Liver (tissue), 9 donors: ENCODE results near the gene NOTCH1. TPM values are rescaled to one million over a fixed set of nuclear protein-coding genes. Genes with fewer than 3 reads are reported as not detected.

Experiments used
- DNase-seq: peaks from one replicate; pipeline ENCODE4 v3.0.0-alpha.2; 2017; ENCODE audit warnings: low spot score
- H3K27ac ChIP-seq, 2 donors: one replicate each; pipeline ENCODE4 v1.7.0; 2013; ENCODE audit warnings: inconsistent platforms in 2 of 2, low read length in 2 of 2, control low read depth in 1 of 2, low read depth in 1 of 2, mild to moderate bottlenecking in 1 of 2
- H3K27me3 ChIP-seq, 4 donors: one replicate each; pipeline versions ENCODE4 v1.6.1 to v1.7.0; 2013; ENCODE audit warnings: low read length in 3 of 4, inconsistent platforms in 1 of 4, mild to moderate bottlenecking in 1 of 4, moderate library complexity in 1 of 4; ENCODE audit not compliant: control insufficient read depth in 4 of 4, insufficient read depth in 4 of 4
- H3K36me3 ChIP-seq, 4 donors: one replicate each; pipeline versions ENCODE4 v1.6.1 to v1.7.0; 2013; ENCODE audit warnings: low read length in 3 of 4, mild to moderate bottlenecking in 3 of 4, low read depth in 1 of 4, moderate library complexity in 1 of 4; ENCODE audit not compliant: control insufficient read depth in 4 of 4, insufficient read depth in 3 of 4
- H3K4me1 ChIP-seq, 4 donors: one replicate each; pipeline versions ENCODE4 v1.6.1 to v1.7.0; 2013; ENCODE audit warnings: low read length in 3 of 4, mild to moderate bottlenecking in 3 of 4, moderate library complexity in 1 of 4; ENCODE audit not compliant: control insufficient read depth in 4 of 4, insufficient read depth in 4 of 4
- H3K4me3 ChIP-seq, 3 donors: one replicate each; pipeline versions ENCODE4 v1.6.1 to v1.7.0; 2013; ENCODE audit warnings: low read length in 3 of 3, control low read depth in 1 of 3, low read depth in 1 of 3, mild to moderate bottlenecking in 1 of 3
- H3K9ac ChIP-seq, 2 donors: one replicate each; pipeline ENCODE4 v1.7.0; 2013; ENCODE audit warnings: low read length in 2 of 2, mild to moderate bottlenecking in 2 of 2, moderate library complexity in 2 of 2, control low read depth in 1 of 2, low read depth in 1 of 2
- H3K9me3 ChIP-seq, 4 donors: one replicate each; pipeline versions ENCODE4 v1.6.1 to v1.7.0; 2013; ENCODE audit warnings: low read length in 3 of 4; ENCODE audit not compliant: control insufficient read depth in 4 of 4
- EGR1 ChIP-seq, 2 donors: IDR thresholded peaks; 2 replicates each; pipeline ENCODE4 v1.6.1; 2016 to 2018; ENCODE audit warnings: antibody characterized with exemption in 2 of 2, low read depth in 2 of 2
- FOXA1 ChIP-seq: IDR thresholded peaks from 2 replicates; pipeline ENCODE4 v1.6.1; 2016; ENCODE audit warnings: antibody characterized with exemption
- FOXA2 ChIP-seq: IDR thresholded peaks from 2 replicates; pipeline ENCODE4 v1.6.1; 2016; ENCODE audit warnings: antibody characterized with exemption
- GABPA ChIP-seq, 2 donors: IDR thresholded peaks in 1 of 2; conservative IDR thresholded peaks in 1 of 2; 2 replicates each; pipeline ENCODE4 v1.6.1; 2016; ENCODE audit warnings: antibody characterized with exemption in 2 of 2, mild to moderate bottlenecking in 1 of 2, moderate library complexity in 1 of 2
- HNF4A ChIP-seq, 2 donors: conservative IDR thresholded peaks; 2 replicates each; pipeline ENCODE4 v1.6.1; 2016; ENCODE audit warnings: antibody characterized with exemption in 2 of 2, mild to moderate bottlenecking in 2 of 2
- HNF4G ChIP-seq: IDR thresholded peaks from 2 replicates; pipeline ENCODE4 v1.6.1; 2016; ENCODE audit warnings: antibody characterized with exemption
- JUND ChIP-seq, 2 donors: IDR thresholded peaks; 2 replicates each; pipeline ENCODE4 v1.6.1; 2016; ENCODE audit warnings: antibody characterized with exemption in 2 of 2
- NR2F2 ChIP-seq: IDR thresholded peaks from 2 replicates; pipeline ENCODE4 v1.6.1; 2016; ENCODE audit warnings: antibody characterized with exemption
- RAD21 ChIP-seq, 2 donors: IDR thresholded peaks; 2 replicates each; pipeline ENCODE4 v1.6.1; 2016; ENCODE audit warnings: antibody characterized with exemption in 2 of 2, mild to moderate bottlenecking in 2 of 2
- RXRA ChIP-seq, 2 donors: IDR thresholded peaks; 2 replicates each; pipeline ENCODE4 v1.6.1; 2017 to 2018; ENCODE audit warnings: antibody characterized with exemption in 2 of 2, mild to moderate bottlenecking in 1 of 2
- SP1 ChIP-seq: IDR thresholded peaks from 2 replicates; pipeline ENCODE4 v1.6.1; 2018; ENCODE audit warnings: antibody characterized with exemption, mild to moderate bottlenecking
- TAF1 ChIP-seq: conservative IDR thresholded peaks from 2 replicates; pipeline ENCODE4 v1.6.1; 2016; ENCODE audit warnings: antibody characterized with exemption, mild to moderate bottlenecking
- YY1 ChIP-seq: IDR thresholded peaks from 2 replicates; pipeline ENCODE4 v1.6.1; 2016; ENCODE audit warnings: antibody characterized with exemption, mild to moderate bottlenecking
- WGBS: extraction: QIAGEN DNeasy Blood & Tissue Kit; methylation state at CpG from one replicate; pipeline ENCODE4 v1.1.7; 2013; 5-methylcytosine and 5-hydroxymethylcytosine counted together
- polyA plus RNA-seq, 2 donors: library from polyadenylated mRNA; stranded (reverse) in 1 of 2; unstranded in 1 of 2; fragments of 200-250 nt in 1 of 2; fragments of >200 nt in 1 of 2; fragmentation: Nextera tagmentation in 1 of 2; extraction: Ambion mirVana in 1 of 2; gene quantifications; one replicate each; pipeline versions ENCODE4 v1.2.1 to v1.2.3, GENCODE V29; 2013 to 2015
- total RNA-seq, 2 donors: library from RNA; depleted of rRNA; stranded (reverse); fragments of >200 nt; gene quantifications; one replicate each; pipeline ENCODE4 v1.2.3, GENCODE V29; 2014
- TF ChIP-seq, protein P1 (sequence below): IDR thresholded peaks from 2 replicates; pipeline ENCODE4 v1.6.1; 2016; ENCODE audit warnings: antibody characterized with exemption, mild to moderate bottlenecking
- TF ChIP-seq, protein P2 (sequence below): IDR thresholded peaks from 2 replicates; pipeline ENCODE4 v1.6.1; 2016; ENCODE audit warnings: antibody characterized with exemption
- TF ChIP-seq, protein P3 (sequence below): IDR thresholded peaks from 2 replicates; pipeline ENCODE4 v1.6.1; 2016; ENCODE audit warnings: antibody characterized with exemption
- TF ChIP-seq, protein P4 (sequence below): IDR thresholded peaks from 2 replicates; pipeline ENCODE4 v1.6.1; 2016; ENCODE audit warnings: antibody characterized with exemption
- TF ChIP-seq, protein P5 (sequence below): fragments of 150-350 bp; IDR thresholded peaks from 2 replicates; pipeline ENCODE4 v1.5.1; 2017; ENCODE audit warnings: improper control_type of control experiment, low read depth, low read length; ENCODE audit not compliant: missing input control
- donor health status: healthy.
- donor health status: healthy.
- donor health status: healthy.
- donor health status: healthy.
- donor health status: healthy.

The NOTCH1 gene
- total and polyA plus RNA-seq, 4 donors = 2.4 to 22.3 (median 8.5) TPM

DNA sequence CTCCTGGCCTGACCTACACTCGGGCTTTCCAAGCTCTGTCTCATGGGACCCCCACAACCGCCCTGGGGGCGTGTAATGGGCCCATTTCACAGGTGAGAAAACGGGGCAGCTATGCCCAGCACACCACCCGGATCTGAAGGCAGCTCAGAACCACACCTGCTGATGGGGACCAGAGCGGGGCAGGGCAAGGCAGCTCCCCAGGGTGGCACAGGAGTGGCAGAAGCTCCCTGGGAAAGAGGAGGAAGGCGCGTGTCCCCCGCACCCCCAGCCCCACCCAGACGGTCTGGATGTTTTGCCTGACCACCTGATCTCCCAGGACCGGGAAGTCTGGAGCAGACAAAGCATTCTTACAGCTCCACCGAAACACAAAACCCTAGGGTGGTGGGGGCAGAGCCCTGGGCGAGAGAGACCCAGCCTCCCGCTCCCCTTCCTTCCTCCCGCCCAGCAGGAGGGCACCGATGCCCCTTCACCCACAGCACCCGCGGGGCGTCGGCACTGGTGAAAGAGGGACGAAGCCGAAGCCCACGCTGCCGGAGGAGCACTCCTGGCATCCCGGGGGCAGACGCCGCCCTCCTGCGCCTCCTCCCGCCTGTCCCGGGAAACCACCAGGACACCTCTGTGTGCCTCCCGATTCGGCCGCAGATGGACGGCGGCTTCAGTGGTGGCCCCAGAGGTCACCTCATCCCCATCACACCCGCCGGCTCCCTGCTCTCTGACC is 14.5 kb downstream of the NOTCH1 start:
- Histone ChIP-seq H3K27me3 (no peaks in the 10 kb centered on the region), H3K4me3 (no peak overlapping the region), H3K36me3 (peaks cover 0 to 5% (median 0%) of the 10 kb centered on the region in 4 donors), H3K9me3 (no peaks in the 10 kb centered on the region), H3K27ac (peak overlapping the region in 1 of 2 donors; percentile 46), H3K4me1 (peaks cover 26 to 58% (median 39%) of the 10 kb centered on the region in 4 donors), H3K9ac (no peak overlapping the region)
- TF ChIP-seq HNF4G (no peak), GABPA (IDR thresholded peaks at IDR 0.05 in 1 of 2, conservative IDR thresholded peaks at IDR 0.05 in 1 of 2) (no peak), HNF4A (conservative IDR thresholded peaks at IDR 0.05) (no peak)
- TF ChIP-seq, protein P1, sequence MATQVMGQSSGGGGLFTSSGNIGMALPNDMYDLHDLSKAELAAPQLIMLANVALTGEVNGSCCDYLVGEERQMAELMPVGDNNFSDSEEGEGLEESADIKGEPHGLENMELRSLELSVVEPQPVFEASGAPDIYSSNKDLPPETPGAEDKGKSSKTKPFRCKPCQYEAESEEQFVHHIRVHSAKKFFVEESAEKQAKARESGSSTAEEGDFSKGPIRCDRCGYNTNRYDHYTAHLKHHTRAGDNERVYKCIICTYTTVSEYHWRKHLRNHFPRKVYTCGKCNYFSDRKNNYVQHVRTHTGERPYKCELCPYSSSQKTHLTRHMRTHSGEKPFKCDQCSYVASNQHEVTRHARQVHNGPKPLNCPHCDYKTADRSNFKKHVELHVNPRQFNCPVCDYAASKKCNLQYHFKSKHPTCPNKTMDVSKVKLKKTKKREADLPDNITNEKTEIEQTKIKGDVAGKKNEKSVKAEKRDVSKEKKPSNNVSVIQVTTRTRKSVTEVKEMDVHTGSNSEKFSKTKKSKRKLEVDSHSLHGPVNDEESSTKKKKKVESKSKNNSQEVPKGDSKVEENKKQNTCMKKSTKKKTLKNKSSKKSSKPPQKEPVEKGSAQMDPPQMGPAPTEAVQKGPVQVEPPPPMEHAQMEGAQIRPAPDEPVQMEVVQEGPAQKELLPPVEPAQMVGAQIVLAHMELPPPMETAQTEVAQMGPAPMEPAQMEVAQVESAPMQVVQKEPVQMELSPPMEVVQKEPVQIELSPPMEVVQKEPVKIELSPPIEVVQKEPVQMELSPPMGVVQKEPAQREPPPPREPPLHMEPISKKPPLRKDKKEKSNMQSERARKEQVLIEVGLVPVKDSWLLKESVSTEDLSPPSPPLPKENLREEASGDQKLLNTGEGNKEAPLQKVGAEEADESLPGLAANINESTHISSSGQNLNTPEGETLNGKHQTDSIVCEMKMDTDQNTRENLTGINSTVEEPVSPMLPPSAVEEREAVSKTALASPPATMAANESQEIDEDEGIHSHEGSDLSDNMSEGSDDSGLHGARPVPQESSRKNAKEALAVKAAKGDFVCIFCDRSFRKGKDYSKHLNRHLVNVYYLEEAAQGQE = no peak
- no peak for DNase-seq
- 73% methylated on average over 37 of the region's 37 CpGs for WGBS

DNA sequence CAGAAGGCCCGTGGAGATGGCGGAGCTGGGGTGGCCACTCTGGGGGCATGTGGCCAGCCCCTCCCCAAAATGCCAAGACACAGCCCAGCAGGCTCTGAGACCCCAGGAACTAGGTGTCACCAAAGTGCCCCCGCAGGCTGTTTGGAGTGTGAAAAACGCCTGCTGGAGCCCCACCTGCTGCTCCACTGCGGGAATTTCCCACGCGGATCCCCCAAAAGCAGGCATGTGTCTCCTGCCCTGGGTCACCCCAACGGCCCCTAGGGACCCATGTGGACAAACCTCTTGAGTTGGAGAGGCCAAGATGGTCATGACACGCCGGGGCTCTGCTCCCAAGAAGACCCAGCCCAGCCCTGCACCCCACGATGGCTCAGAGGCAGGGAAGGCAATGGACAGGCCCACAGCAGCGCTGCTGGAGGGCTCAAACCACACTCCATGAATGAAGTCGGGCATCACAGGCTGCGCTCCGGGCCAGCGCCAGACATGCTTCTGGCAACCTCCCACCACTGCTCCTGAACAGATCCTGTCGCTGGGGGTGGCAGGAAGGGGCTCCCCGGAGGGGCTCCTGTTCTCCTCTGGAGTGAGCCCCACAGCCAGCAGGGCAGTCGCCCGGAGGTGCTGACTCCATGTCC is 15.3 kb downstream of the NOTCH1 start:
- Histone ChIP-seq H3K9ac (no peak overlapping the region), H3K4me1 (peaks cover 25 to 64% (median 39%) of the 10 kb centered on the region in 4 donors), H3K36me3 (peaks cover 0 to 5% (median 0%) of the 10 kb centered on the region in 4 donors), H3K27me3 (no peaks in the 10 kb centered on the region), H3K27ac (peak overlapping the region in 1 of 2 donors; percentile 31), H3K4me3 (no peak overlapping the region), H3K9me3 (no peaks in the 10 kb centered on the region)
- no peak for DNase-seq
- TF ChIP-seq SP1 (no peak), JUND (IDR thresholded peaks at IDR 0.05) (no peak), RXRA (IDR thresholded peaks at IDR 0.05) (no peak), EGR1 (IDR thresholded peaks at IDR 0.05; ENCODE audit: low read depth in 2 of 2) (no peak), YY1 (no peak), GABPA (IDR thresholded peaks at IDR 0.05 in 1 of 2, conservative IDR thresholded peaks at IDR 0.05 in 1 of 2) (no peak), FOXA1 (no peak), RAD21 (IDR thresholded peaks at IDR 0.05) (no peak), TAF1 (no peak), FOXA2 (no peak), NR2F2 (no peak), HNF4A (conservative IDR thresholded peaks at IDR 0.05) (no peak), HNF4G (no peak)
- TF ChIP-seq, protein P1 = no peak
- TF ChIP-seq, protein P2, sequence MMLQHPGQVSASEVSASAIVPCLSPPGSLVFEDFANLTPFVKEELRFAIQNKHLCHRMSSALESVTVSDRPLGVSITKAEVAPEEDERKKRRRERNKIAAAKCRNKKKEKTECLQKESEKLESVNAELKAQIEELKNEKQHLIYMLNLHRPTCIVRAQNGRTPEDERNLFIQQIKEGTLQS = no peak
- TF ChIP-seq, protein P3, sequence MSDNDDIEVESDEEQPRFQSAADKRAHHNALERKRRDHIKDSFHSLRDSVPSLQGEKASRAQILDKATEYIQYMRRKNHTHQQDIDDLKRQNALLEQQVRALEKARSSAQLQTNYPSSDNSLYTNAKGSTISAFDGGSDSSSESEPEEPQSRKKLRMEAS = no peak
- TF ChIP-seq, protein P4, sequence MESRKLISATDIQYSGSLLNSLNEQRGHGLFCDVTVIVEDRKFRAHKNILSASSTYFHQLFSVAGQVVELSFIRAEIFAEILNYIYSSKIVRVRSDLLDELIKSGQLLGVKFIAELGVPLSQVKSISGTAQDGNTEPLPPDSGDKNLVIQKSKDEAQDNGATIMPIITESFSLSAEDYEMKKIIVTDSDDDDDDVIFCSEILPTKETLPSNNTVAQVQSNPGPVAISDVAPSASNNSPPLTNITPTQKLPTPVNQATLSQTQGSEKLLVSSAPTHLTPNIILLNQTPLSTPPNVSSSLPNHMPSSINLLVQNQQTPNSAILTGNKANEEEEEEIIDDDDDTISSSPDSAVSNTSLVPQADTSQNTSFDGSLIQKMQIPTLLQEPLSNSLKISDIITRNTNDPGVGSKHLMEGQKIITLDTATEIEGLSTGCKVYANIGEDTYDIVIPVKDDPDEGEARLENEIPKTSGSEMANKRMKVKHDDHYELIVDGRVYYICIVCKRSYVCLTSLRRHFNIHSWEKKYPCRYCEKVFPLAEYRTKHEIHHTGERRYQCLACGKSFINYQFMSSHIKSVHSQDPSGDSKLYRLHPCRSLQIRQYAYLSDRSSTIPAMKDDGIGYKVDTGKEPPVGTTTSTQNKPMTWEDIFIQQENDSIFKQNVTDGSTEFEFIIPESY = no peak
- TF ChIP-seq, protein P5, sequence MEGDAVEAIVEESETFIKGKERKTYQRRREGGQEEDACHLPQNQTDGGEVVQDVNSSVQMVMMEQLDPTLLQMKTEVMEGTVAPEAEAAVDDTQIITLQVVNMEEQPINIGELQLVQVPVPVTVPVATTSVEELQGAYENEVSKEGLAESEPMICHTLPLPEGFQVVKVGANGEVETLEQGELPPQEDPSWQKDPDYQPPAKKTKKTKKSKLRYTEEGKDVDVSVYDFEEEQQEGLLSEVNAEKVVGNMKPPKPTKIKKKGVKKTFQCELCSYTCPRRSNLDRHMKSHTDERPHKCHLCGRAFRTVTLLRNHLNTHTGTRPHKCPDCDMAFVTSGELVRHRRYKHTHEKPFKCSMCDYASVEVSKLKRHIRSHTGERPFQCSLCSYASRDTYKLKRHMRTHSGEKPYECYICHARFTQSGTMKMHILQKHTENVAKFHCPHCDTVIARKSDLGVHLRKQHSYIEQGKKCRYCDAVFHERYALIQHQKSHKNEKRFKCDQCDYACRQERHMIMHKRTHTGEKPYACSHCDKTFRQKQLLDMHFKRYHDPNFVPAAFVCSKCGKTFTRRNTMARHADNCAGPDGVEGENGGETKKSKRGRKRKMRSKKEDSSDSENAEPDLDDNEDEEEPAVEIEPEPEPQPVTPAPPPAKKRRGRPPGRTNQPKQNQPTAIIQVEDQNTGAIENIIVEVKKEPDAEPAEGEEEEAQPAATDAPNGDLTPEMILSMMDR = no peak
- 63% methylated on average over 20 of the region's 20 CpGs for WGBS
